ENCODE data around the gene MT1G.

Gene MT1G

GRCh38 chr16:56709443-56710040 is 41.7 kb upstream of the MT1G start:
- no peaks in the 10 kb centered on the region for H4K20me1 ChIP-seq (ENCODE audit: control insufficient read depth, insufficient read depth, low read depth, low read length)
- no peaks in the 10 kb centered on the region for H3F3A ChIP-seq (ENCODE audit: control insufficient read depth, insufficient read depth)
- H3K79me2 ChIP-seq (ENCODE audit: control insufficient read depth, low read length), result no peaks in the 10 kb centered on the region
- H3K36me3 ChIP-seq (ENCODE audit: control insufficient read depth, low read length), result no peaks in the 10 kb centered on the region
- TF ChIP-seq CTCF (IDR thresholded peaks at IDR 0.05; ENCODE audit: low read depth, low read length, poor library complexity, severe bottlenecking), result no peak
- no peak for TF ChIP-seq EZH2phosphoT487 (IDR thresholded peaks at IDR 0.05; ENCODE audit: borderline replicate concordance, low read length)
- H3K27ac ChIP-seq (ENCODE audit: low read depth, low read length), result no peak overlapping the region
- H3K4me2 ChIP-seq (ENCODE audit: low read length), result no peak overlapping the region
- H3K4me3 ChIP-seq (ENCODE audit: low read length), result no peak overlapping the region
- no peaks in the 10 kb centered on the region for H3K9me2 ChIP-seq (replicated peaks; ENCODE audit: control insufficient read depth, low read length)
- peaks cover 11% of the 10 kb centered on the region; the same call in 1 of the 2 replicates for H3K27me3 ChIP-seq (ENCODE audit: control insufficient read depth, low read length)
- H3K9me3 ChIP-seq (ENCODE audit: control insufficient read depth, insufficient read depth, low read length), result no peaks in the 10 kb centered on the region
- peaks cover 6% of the 10 kb centered on the region; the same call in 1 of the 2 replicates for H3K4me1 ChIP-seq (ENCODE audit: control insufficient read depth, low read length)

GRCh38 chr16:56708525-56709442 is 40.9 kb upstream of the MT1G start:
- H3K36me3 ChIP-seq (ENCODE audit: control insufficient read depth, low read length), result no peaks in the 10 kb centered on the region
- H3K4me3 ChIP-seq (ENCODE audit: low read length), result no peak overlapping the region
- H4K20me1 ChIP-seq (ENCODE audit: control insufficient read depth, insufficient read depth, low read depth, low read length), result no peaks in the 10 kb centered on the region
- no peaks in the 10 kb centered on the region for H3K9me2 ChIP-seq (replicated peaks; ENCODE audit: control insufficient read depth, low read length)
- no peaks in the 10 kb centered on the region for H3K79me2 ChIP-seq (ENCODE audit: control insufficient read depth, low read length)
- H3K9me3 ChIP-seq (ENCODE audit: control insufficient read depth, insufficient read depth, low read length), result no peaks in the 10 kb centered on the region
- no peak overlapping the region for H3K4me2 ChIP-seq (ENCODE audit: low read length)
- H3K4me1 ChIP-seq (ENCODE audit: control insufficient read depth, low read length), result peaks cover 6% of the 10 kb centered on the region; the same call in 1 of the 2 replicates
- peaks cover 11% of the 10 kb centered on the region; the same call in 1 of the 2 replicates for H3K27me3 ChIP-seq (ENCODE audit: control insufficient read depth, low read length)
- TF ChIP-seq CTCF (IDR thresholded peaks at IDR 0.05; ENCODE audit: low read depth, low read length, poor library complexity, severe bottlenecking), result no peak
- no peak for TF ChIP-seq EZH2phosphoT487 (IDR thresholded peaks at IDR 0.05; ENCODE audit: borderline replicate concordance, low read length)
- H3F3A ChIP-seq (ENCODE audit: control insufficient read depth, insufficient read depth), result no peaks in the 10 kb centered on the region
- no peak overlapping the region for H3K27ac ChIP-seq (ENCODE audit: low read depth, low read length)

- Histone ChIP-seq H3K36me3 (ENCODE audit: control insufficient read depth, low read length) (no peaks in the 10 kb centered on the region), H3K27me3 (ENCODE audit: control insufficient read depth, low read length) (no peaks in the 10 kb centered on the region), H3K9me3 (ENCODE audit: control insufficient read depth, insufficient read depth, low read length) (no peaks in the 10 kb centered on the region), H3K4me2 (ENCODE audit: low read length) (no peak overlapping the region), H3K79me2 (ENCODE audit: control insufficient read depth, low read length) (no peaks in the 10 kb centered on the region), H3K27ac (ENCODE audit: low read depth, low read length) (no peak overlapping the region), H3F3A (ENCODE audit: control insufficient read depth, insufficient read depth) (no peaks in the 10 kb centered on the region), H3K4me1 (ENCODE audit: control insufficient read depth, low read length) (0 out of 2 replicates have a peak, but pooled peaks cover 3% of the 10 kb centered on the region), H3K4me3 (ENCODE audit: low read length) (no peak overlapping the region), H3K9me2 (replicated peaks; ENCODE audit: control insufficient read depth, low read length) (no peaks in the 10 kb centered on the region), H4K20me1 (ENCODE audit: control insufficient read depth, insufficient read depth, low read depth, low read length) (no peaks in the 10 kb centered on the region)
- no peak for TF ChIP-seq CTCF (IDR thresholded peaks at IDR 0.05; ENCODE audit: low read depth, low read length, poor library complexity, severe bottlenecking)
- no peak for TF ChIP-seq EZH2phosphoT487 (IDR thresholded peaks at IDR 0.05; ENCODE audit: borderline replicate concordance, low read length)
These were observed 35.0 kb upstream of the MT1G start for GRCh38 chr16:56702836-56703235.
